Endothelial cell of umbilical vein (primary cell): ENCODE results near the gene CUL9. TPM values are rescaled to one million over a fixed set of nuclear protein-coding genes. Genes with fewer than 3 reads are reported as not detected.

Source experiments
- BruUV-seq: library from RNA; stranded (reverse); fragments of 400-500 nt; replicated peaks from 2 replicates; lab custom pipeline; 2021; lab: Mats Ljungman, UMichigan
- CTCF ChIA-PET: fragments of 300-600, 350-600 bp; sonication (Branson Sonifier 250); formaldehyde crosslinking; loops from one replicate; lab custom pipeline; 2021; ENCODE audit warnings: antibody characterized with exemption, inconsistent platforms; lab: Charles Lee
- POLR2A ChIA-PET: fragments of 300-600, 350-600 bp; sonication (Branson Sonifier 250); formaldehyde crosslinking; loops from one replicate; lab custom pipeline; 2021; ENCODE audit warnings: antibody characterized with exemption, inconsistent platforms; lab: Charles Lee
- DNase-seq: peaks from one replicate; pipeline ENCODE4 v3.0.0-alpha.2; 2011; ENCODE audit warnings: low read depth, low spot score
- FAIRE-seq: peaks from 2 replicates; lab custom pipeline; 2011; peaks lifted over from hg19 to GRCh38; lab: Jason Lieb, UNC
- H2AFZ ChIP-seq: 2 replicates; pipeline ENCODE4 v1.6.0; 2012; ENCODE audit warnings: low read depth, low read length, control low read depth, inconsistent platforms
- H3K27ac ChIP-seq: 2 replicates; pipeline ENCODE4 v1.5.1; 2011; ENCODE audit warnings: low read depth, mild to moderate bottlenecking, control low read depth, low read length, moderate library complexity; ENCODE audit not compliant: insufficient read depth
- H3K27me3 ChIP-seq, 2 experiments: 2 replicates each; pipeline versions ENCODE4 v1.6.0 to v1.6.1; 2011; ENCODE audit warnings: low read length in 2 of 2, mixed read lengths in 1 of 2; ENCODE audit not compliant: control insufficient read depth in 2 of 2, insufficient read depth in 2 of 2
- H3K36me3 ChIP-seq, 2 experiments: 2 replicates in 1 of 2; 3 replicates in 1 of 2; pipeline ENCODE4 v1.5.1; 2011; ENCODE audit warnings: low read length in 2 of 2, mild to moderate bottlenecking in 1 of 2, moderate library complexity in 1 of 2; ENCODE audit not compliant: control insufficient read depth in 2 of 2, insufficient read depth in 2 of 2; ENCODE audit errors: extremely low read depth in 1 of 2
- H3K4me1 ChIP-seq: 3 replicates; pipeline ENCODE4 v1.5.1; 2011; ENCODE audit warnings: mild to moderate bottlenecking, low read length; ENCODE audit not compliant: control insufficient read depth, insufficient read depth; ENCODE audit errors: extremely low read depth
- H3K4me2 ChIP-seq: 2 replicates; pipeline ENCODE4 v1.6.1; 2011; ENCODE audit warnings: low read length, control low read depth, mixed read lengths; ENCODE audit not compliant: insufficient read depth
- H3K4me3 ChIP-seq, 3 experiments: fragments of 200-600 bp in 1 of 3; sonication (generic), shearing (Covaris generic) in 1 of 3; replicated peaks in 1 of 3; 2 replicates each; pipeline ENCODE4 v1.5.1; 2011 to 2016; ENCODE audit warnings: control low read depth in 3 of 3, low read length in 3 of 3, mild to moderate bottlenecking in 2 of 3, inconsistent platforms in 1 of 3, low read depth in 1 of 3, moderate library complexity in 1 of 3; ENCODE audit not compliant: insufficient read depth in 1 of 3
- H3K79me2 ChIP-seq: 2 replicates; pipeline ENCODE4 v1.6.0; 2012; ENCODE audit warnings: low read length, inconsistent platforms; ENCODE audit not compliant: control insufficient read depth, insufficient read depth
- H3K9ac ChIP-seq: replicated peaks from 2 replicates; pipeline ENCODE3; 2011; ENCODE audit warnings: low read length, control low read depth; ENCODE audit not compliant: insufficient read depth; ENCODE audit errors: extremely low read depth
- H3K9me1 ChIP-seq: replicated peaks from 3 replicates; pipeline ENCODE4 v1.6.0; 2011; ENCODE audit warnings: mild to moderate bottlenecking, low read length; ENCODE audit not compliant: control insufficient read depth, insufficient read depth; ENCODE audit errors: extremely low read depth
- H3K9me3 ChIP-seq: replicated peaks from 2 replicates; pipeline ENCODE4 v1.5.1; 2012; ENCODE audit warnings: low read length, inconsistent platforms; ENCODE audit not compliant: control insufficient read depth, insufficient read depth
- H4K20me1 ChIP-seq: replicated peaks from 2 replicates; pipeline ENCODE3; 2011; ENCODE audit warnings: mild to moderate bottlenecking, low read length; ENCODE audit not compliant: control insufficient read depth, insufficient read depth; ENCODE audit errors: extremely low read depth
- CTCF ChIP-seq, 2 donors: IDR thresholded peaks; 1 replicate in 1 of 2; 2 replicates in 1 of 2; pipeline ENCODE4 v1.5.1; 2011; ENCODE audit warnings: low read length in 2 of 2, mild to moderate bottlenecking in 2 of 2, moderate library complexity in 2 of 2, control low read depth in 1 of 2, inconsistent platforms in 1 of 2, low read depth in 1 of 2; ENCODE audit not compliant: insufficient read depth in 1 of 2; ENCODE audit errors: extremely low read depth in 1 of 2
- EZH2 ChIP-seq: IDR thresholded peaks from 2 replicates; pipeline ENCODE4 v1.6.1; 2012; ENCODE audit warnings: borderline replicate concordance, low read depth, mild to moderate bottlenecking, moderate library complexity, low read length, inconsistent platforms; ENCODE audit not compliant: severe bottlenecking
- FOS ChIP-seq: IDR thresholded peaks from 2 replicates; pipeline ENCODE4 v1.6.1; 2011; ENCODE audit warnings: mild to moderate bottlenecking, low read length, moderate library complexity, borderline replicate concordance; ENCODE audit not compliant: insufficient read depth
- GATA2 ChIP-seq: IDR thresholded peaks from 2 replicates; pipeline ENCODE4 v1.7.0; 2011; ENCODE audit warnings: low read depth, mild to moderate bottlenecking, moderate library complexity, mixed read lengths, low read length; ENCODE audit not compliant: insufficient read length, insufficient read depth
- JUN ChIP-seq: IDR thresholded peaks from 2 replicates; pipeline ENCODE4 v1.6.1; 2011; ENCODE audit warnings: borderline replicate concordance, low read depth; ENCODE audit not compliant: insufficient read length, insufficient read depth
- MAX ChIP-seq: IDR thresholded peaks from 2 replicates; pipeline ENCODE4 v1.6.1; 2011; ENCODE audit not compliant: insufficient read depth, insufficient read length
- MYC ChIP-seq: IDR thresholded peaks from one replicate; pipeline ENCODE4 v1.6.1; 2011; ENCODE audit warnings: mild to moderate bottlenecking, low read depth, low read length
- POLR2A ChIP-seq: IDR thresholded peaks from 2 replicates; pipeline ENCODE4 v1.6.1; 2012; ENCODE audit warnings: low read depth, mild to moderate bottlenecking, control low read depth, low read length
- POLR2AphosphoS5 ChIP-seq: IDR thresholded peaks from 2 replicates; pipeline ENCODE4 v1.6.1; 2012; ENCODE audit warnings: low read depth, mild to moderate bottlenecking, control low read depth, low read length, moderate library complexity; ENCODE audit not compliant: insufficient read depth
- dilution Hi-C: fragments of 300-500 bp; cut with MboI; formaldehyde crosslinking; loops from one replicate; pipeline ENCODE4 v1.15.0; 2019; ENCODE audit warnings: low sequenced_read_pairs; ENCODE audit not compliant: extremely low pct_ligation_motif_present
- intact Hi-C: fragments of 100-400 bp; cut with micrococcal nuclease; formaldehyde crosslinking; loops from one replicate; pipeline ENCODE4 v1.10.0; 2022
- polyA plus RNA-seq, 4 experiments: library from polyadenylated mRNA; depleted of rRNA in 3 of 4; stranded (reverse) in 3 of 4; unstranded in 1 of 4; fragments of >200 nt; gene quantifications; 2 replicates each; pipeline versions ENCODE4 v1.2.1 to v1.2.3, GENCODE V29; 2011 to 2012; ENCODE audit warnings: missing spikeins in 1 of 4
- total RNA-seq: library from RNA; stranded (reverse); gene quantifications from 2 replicates; pipeline ENCODE4 v1.2.3, GENCODE V29; 2021

The CUL9 gene
- total and polyA plus RNA-seq, 2 donors (not counting 3 experiments of a cell fraction or from before 2014, with no cell fraction given) = 38.7 to 46.0 TPM

GRCh38 chr6:43261198-43261597, 79.2 kb downstream of the CUL9 start:
- Histone ChIP-seq H3K36me3 (no peaks in the 10 kb centered on the region), H3K4me3 (no peak overlapping the region), H4K20me1 (no peaks in the 10 kb centered on the region), H3K9me1 (no peaks in the 10 kb centered on the region), H3K27me3 (no peaks in the 10 kb centered on the region), H2AFZ (no peak overlapping the region), H3K9me3 (no peaks in the 10 kb centered on the region), H3K4me1 (no peaks in the 10 kb centered on the region), H3K79me2 (no peaks in the 10 kb centered on the region), H3K9ac (no peak overlapping the region), H3K27ac (no peak overlapping the region), H3K4me2 (no peak overlapping the region)
- TF ChIP-seq GATA2 (no peak), CTCF (IDR thresholded peaks at IDR 0.05; ENCODE audit: extremely low read depth in 1 of 2, insufficient read depth in 1 of 2, low read depth in 1 of 2, low read length in 2 of 2) (no peak), EZH2 (no peak), POLR2AphosphoS5 (no peak), MYC (no peak), POLR2A (no peak), JUN (no peak), FOS (no peak), MAX (no peak)
- dilution Hi-C loops (no loop called here), intact Hi-C loops (no loop called here)
- DNase-seq = no peak
- POLR2A ChIA-PET = interaction anchor here (0.6 kb wide), 1 partner anchor 216 kb away, joined by 4 read pairs; no protein-coding TSS in a partner anchor
- FAIRE-seq = no peak
- CTCF ChIA-PET = interaction anchor here (1.0 to 4.0 kb wide), 4 partner anchors 12 to 246 kb away, joined by 3 to 36 read pairs (median 6); partner anchors contain the start of gene DNPH1
- no TSS peak for BruUV-seq
